ENCODE results near the gene BOK. TPM values are rescaled to one million over a fixed set of nuclear protein-coding genes. Genes with fewer than 3 reads are reported as not detected.

BOK gene
- total RNA-seq, 1 experiment from 2014 or later = 33.9 TPM

GRCh38 chr2:241620419-241620769 lies 61.8 kb downstream of the BOK start:
- H3K4me3 Mint-ChIP-seq = no peak overlapping the region
- Histone ChIP-seq H4K5ac (ENCODE audit: insufficient read length, low read depth, low read length) (no peak overlapping the region), H3K79me2 (ENCODE audit: insufficient read depth, low read length) (no peaks in the 10 kb centered on the region; the same call in 1 of the 2 replicates), H3K4ac (ENCODE audit: low read depth, low read length) (no peak overlapping the region), H3K23me2 (ENCODE audit: insufficient read length, low read depth, low read length, poor library complexity, severe bottlenecking) (no peaks in the 10 kb centered on the region), H2BK15ac (ENCODE audit: low read depth, low read length) (no peak overlapping the region), H2BK20ac (ENCODE audit: low read depth, low read length, poor library complexity, severe bottlenecking) (no peak overlapping the region), H3K9me3 (ENCODE audit: control insufficient read depth, low read depth, low read length) (no peaks in the 10 kb centered on the region), H3T11ph (ENCODE audit: low read length) (no peak overlapping the region), H4K91ac (ENCODE audit: insufficient read length, low read depth, low read length) (no peak overlapping the region), H2AFZ (ENCODE audit: low read length) (no peak overlapping the region), H3K27me3 (ENCODE audit: insufficient read depth, low read length) (no peaks in the 10 kb centered on the region), H2BK120ac (ENCODE audit: low read depth, low read length, poor library complexity, severe bottlenecking) (no peak overlapping the region), H3K56ac (ENCODE audit: insufficient read length, low read depth, low read length) (no peak overlapping the region), H3K79me1 (ENCODE audit: insufficient read depth, low read depth, low read length, poor library complexity, severe bottlenecking) (peaks cover 3% of the 10 kb centered on the region), H3K4me2 (ENCODE audit: insufficient read depth, insufficient read length, low read length) (no peak overlapping the region), H4K20me1 (ENCODE audit: control insufficient read depth, insufficient read depth, insufficient read length) (no peaks in the 10 kb centered on the region), H3K4me1 (ENCODE audit: insufficient read depth, low read length) (peaks cover 4% of the 10 kb centered on the region; the same call in 1 of the 2 replicates), H2BK5ac (ENCODE audit: insufficient read length, low read length) (no peak overlapping the region), H3K9ac (ENCODE audit: extremely low read depth, insufficient read length, low read length) (no peak overlapping the region), H3K23ac (ENCODE audit: insufficient read length, low read depth, low read length) (no peak overlapping the region), H3K18ac (ENCODE audit: insufficient read length, low read depth, low read length) (no peak overlapping the region), H2BK12ac (ENCODE audit: insufficient read length, low read depth, low read length) (no peak overlapping the region), H3K27ac (ENCODE audit: insufficient read length, low read depth, low read length) (no peak overlapping the region), H4K8ac (replicated peaks; ENCODE audit: insufficient read length, low read depth, low read length) (no peak overlapping the region), H2AK5ac (ENCODE audit: insufficient read length, low read length) (no peak overlapping the region), H3K14ac (ENCODE audit: insufficient read depth, low read length) (no peak overlapping the region)
- DNase-seq = no peak
- no peak for TF ChIP-seq CTCF (conservative IDR thresholded peaks at IDR 0.05)
- peaks cover 0 to 3% of the 10 kb centered on the region in 2 experiments; a peak in 3 of 5 replicates for H3K9me3 Mint-ChIP-seq
- H3K27me3 Mint-ChIP-seq (ENCODE audit: low read depth) = no peaks in the 10 kb centered on the region
- H3K36me3 Mint-ChIP-seq (ENCODE audit: insufficient read depth in 1 of 3, low read depth in 3 of 3) = peaks cover 5 to 23% (median 13%) of the 10 kb centered on the region in 3 experiments; a peak in 6 of 7 replicates
- H3K4me1 Mint-ChIP-seq = peaks cover 12 to 14% of the 10 kb centered on the region in 2 experiments
- no peak overlapping the region for H3K27ac Mint-ChIP-seq
- WGBS (ENCODE audit: extremely low coverage, insufficient read length, low lambda C conversion rate) = 100% methylated on average over 1 of the region's 6 CpGs

Other genes starting within 250 kb of the BOK start
- 340 and 364 TPM in 2 replicates for gene HDLBP, start 243.1 kb upstream of the BOK start, total RNA-seq (2021)
- 385 and 399 TPM in 2 replicates for gene SEPTIN2, start 242.8 kb upstream of the BOK start, total RNA-seq (2021)
- gene FARP2, start 202.5 kb upstream of the BOK start, total RNA-seq (2021) = 31.0 and 33.9 TPM in 2 replicates
- gene STK25, start 50.2 kb upstream of the BOK start, total RNA-seq (2021) = 189 TPM in 2 replicates
- gene THAP4, start 78.4 kb downstream of the BOK start, total RNA-seq (2021) = 70.6 and 71.4 TPM in 2 replicates
- gene ATG4B, start 78.9 kb downstream of the BOK start, total RNA-seq (2021) = 105 and 110 TPM in 2 replicates
- 75.6 and 76.0 TPM in 2 replicates for gene DTYMK, start 128.1 kb downstream of the BOK start, total RNA-seq (2021)
- gene ING5, start 143.3 kb downstream of the BOK start, total RNA-seq (2021) = 60.4 and 66.0 TPM in 2 replicates
- 10.0 TPM in 2 replicates for gene D2HGDH, start 175.9 kb downstream of the BOK start, total RNA-seq (2021)
- gene GAL3ST2, start 218.1 kb downstream of the BOK start, total RNA-seq (2021) = 0.33 and 0.37 TPM in 2 replicates